ENCODE data around the gene CNTRL. TPM values are rescaled to one million over a fixed set of nuclear protein-coding genes. Genes with fewer than 3 reads are reported as not detected.

CNTRL gene
- total RNA-seq, 6 experiments from 2014 or later = 3.8 to 10.4 (median 8.8) TPM

- Mint-ChIP-seq H3K36me3 (ENCODE audit: low read depth) (peaks cover 6% of the 10 kb centered on the region; the same call in 1 of the 2 replicates), H3K27me3 (ENCODE audit: insufficient read depth) (no peaks in the 10 kb centered on the region), H3K27ac (peak within 1 kb of the TSS; percentile 88), H3K9me3 (no peaks in the 10 kb centered on the region), H3K4me1 (ENCODE audit: low read depth) (peaks cover 61% of the 10 kb centered on the region), H3K4me3 (peak within 1 kb of the TSS; percentile 94)
- peak; percentile 79 for TF ChIP-seq CTCF (IDR thresholded peaks at IDR 0.05)
- peak; percentile 97 for DNase-seq
These were observed 127.2 kb downstream of the CNTRL start, which contains the start of gene RAB14 for GRCh38 chr9:121201738-121202533. Gene RAB14, minus strand, starts transcription at chr9:121201869. Its CDS starts 8,457 bp downstream, at chr9:121193412.

- Mint-ChIP-seq H3K9me3 (no peaks in the 10 kb centered on the region), H3K27me3 (ENCODE audit: insufficient read depth) (no peaks in the 10 kb centered on the region), H3K4me3 (no peak overlapping the region), H3K36me3 (ENCODE audit: low read depth) (peaks cover 6% of the 10 kb centered on the region; the same call in 1 of the 2 replicates), H3K27ac (no peak overlapping the region), H3K4me1 (ENCODE audit: low read depth) (peaks cover 42% of the 10 kb centered on the region)
- DNase-seq = no peak
- no peak for TF ChIP-seq CTCF (IDR thresholded peaks at IDR 0.05)
These were observed 129.4 kb downstream of the CNTRL start for GRCh38 chr9:121204121-121204520.

GRCh38 chr9:121204611-121205010, 129.9 kb downstream of the CNTRL start:
- no peak overlapping the region for H3K27ac Mint-ChIP-seq
- no peak overlapping the region for H3K4me3 Mint-ChIP-seq
- H3K27me3 Mint-ChIP-seq (ENCODE audit: insufficient read depth) = no peaks in the 10 kb centered on the region
- TF ChIP-seq CTCF (IDR thresholded peaks at IDR 0.05) = no peak
- H3K9me3 Mint-ChIP-seq = no peaks in the 10 kb centered on the region
- peaks cover 37% of the 10 kb centered on the region for H3K4me1 Mint-ChIP-seq (ENCODE audit: low read depth)
- DNase-seq = no peak
- peaks cover 6% of the 10 kb centered on the region; the same call in 1 of the 2 replicates for H3K36me3 Mint-ChIP-seq (ENCODE audit: low read depth)

GRCh38 chr9:121206516-121207370, 132.0 kb downstream of the CNTRL start:
- Mint-ChIP-seq H3K9me3 (no peaks in the 10 kb centered on the region), H3K36me3 (ENCODE audit: low read depth) (no peaks in the 10 kb centered on the region), H3K27me3 (ENCODE audit: insufficient read depth) (no peaks in the 10 kb centered on the region; the same call in 1 of the 2 replicates), H3K4me3 (no peak overlapping the region), H3K4me1 (ENCODE audit: low read depth) (peaks cover 26% of the 10 kb centered on the region), H3K27ac (no peak overlapping the region; the same call in 1 of the 2 replicates)
- TF ChIP-seq CTCF (IDR thresholded peaks at IDR 0.05) = no peak
- peak; percentile 21 for DNase-seq

- Mint-ChIP-seq H3K9me3 (no peaks in the 10 kb centered on the region), H3K4me3 (no peak overlapping the region), H3K27me3 (ENCODE audit: insufficient read depth) (no peaks in the 10 kb centered on the region; the same call in 1 of the 2 replicates), H3K4me1 (ENCODE audit: low read depth) (peaks cover 21% of the 10 kb centered on the region), H3K27ac (no peak overlapping the region), H3K36me3 (ENCODE audit: low read depth) (no peaks in the 10 kb centered on the region)
- no peak for TF ChIP-seq CTCF (IDR thresholded peaks at IDR 0.05)
- no peak for DNase-seq
These were observed 132.7 kb downstream of the CNTRL start for GRCh38 chr9:121207371-121207940.
